Mucosa of stomach (tissue), 1 donor: ENCODE data around the gene MFRP.

Experiments
- H3K27me3 ChIP-seq: one replicate; pipeline ENCODE4 v1.7.0; 2013; ENCODE audit warnings: mild to moderate bottlenecking, low read length; ENCODE audit not compliant: control insufficient read depth, insufficient read depth
- H3K36me3 ChIP-seq: one replicate; pipeline ENCODE4 v1.7.0; 2013; ENCODE audit warnings: low read length; ENCODE audit not compliant: control insufficient read depth, insufficient read depth
- H3K4me1 ChIP-seq: one replicate; pipeline ENCODE4 v1.7.0; 2013; ENCODE audit warnings: mild to moderate bottlenecking, low read length; ENCODE audit not compliant: control insufficient read depth, insufficient read depth
- H3K4me3 ChIP-seq: one replicate; pipeline ENCODE4 v1.7.0; 2013; ENCODE audit warnings: low read length
- H3K9ac ChIP-seq: one replicate; pipeline ENCODE4 v1.7.0; 2013; ENCODE audit warnings: mild to moderate bottlenecking, low read length, moderate library complexity
- H3K9me3 ChIP-seq: one replicate; pipeline ENCODE4 v1.7.0; 2013; ENCODE audit warnings: mild to moderate bottlenecking, low read length, moderate library complexity; ENCODE audit not compliant: control insufficient read depth
- donor health status: Pancreatic carcinoma.

The MFRP gene

GRCh38 chr11:119316016-119316728, 30.3 kb downstream of the MFRP start:
- Histone ChIP-seq H3K36me3 (no peaks in the 10 kb centered on the region), H3K9ac (peak overlapping the region; percentile 61), H3K27me3 (peaks cover 63% of the 10 kb centered on the region)

DNA sequence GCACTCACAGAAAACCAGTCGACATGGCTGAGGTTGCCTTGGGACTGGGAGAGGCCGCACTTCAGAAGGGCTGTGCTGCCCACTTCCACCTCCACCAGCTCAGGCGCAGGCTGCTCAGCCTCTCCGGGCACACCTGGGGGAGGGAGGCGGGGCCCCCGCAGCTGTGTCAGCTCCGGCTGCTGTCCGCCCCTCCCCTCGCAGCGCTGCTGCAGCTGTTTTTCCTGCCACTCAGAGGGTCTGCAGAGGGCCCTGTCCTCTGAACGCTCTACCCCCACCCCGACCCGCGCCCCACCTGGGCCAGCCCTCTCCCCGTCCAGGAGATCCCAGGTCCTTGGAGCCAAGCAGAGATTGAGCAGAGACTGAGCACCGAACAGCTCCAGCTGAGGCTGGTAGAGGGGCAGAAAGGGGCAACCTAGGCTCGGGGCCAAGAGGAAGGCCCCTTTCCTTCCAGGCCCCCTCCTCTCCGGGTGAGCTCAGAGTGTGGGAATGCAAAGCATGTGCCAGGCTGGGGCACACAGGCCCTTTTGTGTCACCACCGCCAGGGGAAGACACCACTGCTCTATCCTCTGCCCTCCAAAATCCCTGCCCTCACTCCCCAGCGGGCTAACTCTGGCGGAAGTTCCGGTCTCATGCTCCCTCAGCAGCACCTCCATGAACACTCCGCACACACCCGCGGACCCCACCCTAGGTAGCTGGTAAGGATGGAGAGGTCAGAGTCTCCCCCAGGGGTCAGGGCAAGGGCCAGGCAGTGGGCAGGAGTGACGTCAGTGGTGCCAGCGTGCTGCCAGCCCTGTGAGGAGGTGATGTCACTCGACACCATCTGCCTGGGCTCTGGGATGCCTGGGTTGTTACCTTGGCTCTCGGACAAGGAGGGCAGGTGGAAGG, 31.1 kb downstream of the MFRP start:
- Histone ChIP-seq H3K4me1 (peaks cover 35% of the 10 kb centered on the region), H3K9ac (peak overlapping the region; percentile 61), H3K4me3 (no peak overlapping the region)

More at GRCh38 chr11:119316016-119316728, 30.3 kb downstream of the MFRP start:
- no peak overlapping the region for H3K4me3 ChIP-seq
- H3K4me1 ChIP-seq = peaks cover 41% of the 10 kb centered on the region
- H3K9me3 ChIP-seq = no peaks in the 10 kb centered on the region

DNA sequence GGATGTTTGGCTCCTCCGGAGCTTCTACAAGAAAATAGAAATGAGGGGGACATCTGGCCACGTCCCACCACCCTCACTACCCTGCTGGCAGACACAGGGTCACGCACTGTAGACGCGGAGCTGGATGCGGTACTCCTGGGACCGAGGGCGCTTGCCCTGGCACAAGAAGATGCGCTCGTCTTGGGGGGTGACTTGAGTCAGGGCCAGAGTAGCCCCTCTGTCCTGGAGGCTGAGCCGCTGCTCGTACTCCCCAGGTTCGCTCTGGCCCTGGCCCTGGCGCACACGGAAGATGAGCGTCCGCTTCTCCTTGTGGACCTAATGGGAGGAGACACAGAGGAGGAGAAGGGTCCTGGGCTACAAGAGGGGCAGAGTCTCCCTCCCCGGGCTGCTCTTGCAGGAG, 31.8 kb downstream of the MFRP start:
- Histone ChIP-seq H3K9me3 (no peaks in the 10 kb centered on the region), H3K27me3 (peaks cover 50% of the 10 kb centered on the region), H3K4me1 (peaks cover 29% of the 10 kb centered on the region), H3K9ac (no peak overlapping the region), H3K36me3 (no peaks in the 10 kb centered on the region), H3K4me3 (no peak overlapping the region)

More for the DNA sequence above, 31.1 kb downstream of the MFRP start:
- Histone ChIP-seq H3K27me3 (peaks cover 55% of the 10 kb centered on the region), H3K9me3 (no peaks in the 10 kb centered on the region), H3K36me3 (no peaks in the 10 kb centered on the region)

GRCh38 chr11:119310682-119311052, 35.8 kb downstream of the MFRP start:
- no peaks in the 10 kb centered on the region for H3K9me3 ChIP-seq
- H3K4me1 ChIP-seq = peaks cover 10% of the 10 kb centered on the region
- H3K4me3 ChIP-seq = no peak overlapping the region
- H3K9ac ChIP-seq = no peak overlapping the region
- no peaks in the 10 kb centered on the region for H3K36me3 ChIP-seq
- H3K27me3 ChIP-seq = peaks cover 18% of the 10 kb centered on the region

DNA sequence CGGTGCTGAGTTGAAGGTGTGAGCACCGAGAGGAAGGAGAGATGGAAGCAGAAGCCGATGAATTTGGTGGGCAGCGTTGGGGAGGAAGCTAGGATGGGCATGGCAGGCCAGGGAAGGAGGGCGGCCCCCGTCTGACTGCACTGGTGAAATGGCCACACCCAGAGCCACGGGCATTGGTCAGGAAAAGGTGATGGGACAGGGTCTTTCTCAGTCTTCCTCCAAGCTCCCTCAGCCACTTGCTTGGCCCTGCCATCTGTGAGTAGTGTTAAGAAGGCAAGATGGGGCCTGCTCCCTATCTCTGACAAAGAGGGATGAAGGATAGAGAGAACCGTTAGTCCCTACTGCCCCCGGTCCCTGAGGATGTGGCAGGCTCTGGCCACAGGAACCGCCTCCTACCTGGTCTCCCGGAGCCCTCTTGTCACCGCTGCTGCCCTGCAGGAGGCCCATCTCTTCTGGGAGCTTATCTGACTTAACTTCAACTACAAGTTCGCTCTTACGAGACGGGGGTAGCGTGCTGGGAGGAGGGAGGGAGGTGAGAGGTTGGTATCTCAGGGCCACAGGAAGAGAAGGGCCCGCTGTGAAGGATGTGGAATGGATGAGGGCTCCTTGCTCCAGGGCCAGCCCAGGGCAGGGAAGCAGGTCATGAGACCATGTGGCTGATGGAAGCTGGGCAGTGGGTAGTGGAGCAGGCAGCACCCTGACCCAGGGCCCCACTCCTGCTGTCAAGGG, 36.4 kb downstream of the MFRP start:
- Histone ChIP-seq H3K36me3 (no peaks in the 10 kb centered on the region), H3K27me3 (peaks cover 12% of the 10 kb centered on the region), H3K9me3 (no peaks in the 10 kb centered on the region), H3K4me3 (no peak overlapping the region), H3K9ac (no peak overlapping the region), H3K4me1 (peaks cover 4% of the 10 kb centered on the region)

- no peaks in the 10 kb centered on the region for H3K4me1 ChIP-seq
- H3K9ac ChIP-seq = no peak overlapping the region
- no peaks in the 10 kb centered on the region for H3K9me3 ChIP-seq
- H3K36me3 ChIP-seq = no peaks in the 10 kb centered on the region
- peaks cover 5% of the 10 kb centered on the region for H3K27me3 ChIP-seq
- H3K4me3 ChIP-seq = no peak overlapping the region
Observed at GRCh38 chr11:119309411-119309810, 37.1 kb downstream of the MFRP start.

- no peaks in the 10 kb centered on the region for H3K9me3 ChIP-seq
- H3K4me1 ChIP-seq = no peaks in the 10 kb centered on the region
- no peak overlapping the region for H3K9ac ChIP-seq
- no peaks in the 10 kb centered on the region for H3K36me3 ChIP-seq
- no peaks in the 10 kb centered on the region for H3K27me3 ChIP-seq
- no peak overlapping the region for H3K4me3 ChIP-seq
Observed at GRCh38 chr11:119307974-119308373, 38.5 kb downstream of the MFRP start.

GRCh38 chr11:119307219-119307618, 39.3 kb downstream of the MFRP start:
- no peaks in the 10 kb centered on the region for H3K36me3 ChIP-seq

GRCh38 chr11:119306373-119306890, 40.1 kb downstream of the MFRP start:
- no peaks in the 10 kb centered on the region for H3K36me3 ChIP-seq
- H3K9me3 ChIP-seq = no peaks in the 10 kb centered on the region
- H3K4me3 ChIP-seq = no peak overlapping the region
- no peak overlapping the region for H3K9ac ChIP-seq
- no peaks in the 10 kb centered on the region for H3K4me1 ChIP-seq
- H3K27me3 ChIP-seq = no peaks in the 10 kb centered on the region

More at GRCh38 chr11:119307219-119307618, 39.3 kb downstream of the MFRP start:
- Histone ChIP-seq H3K27me3 (no peaks in the 10 kb centered on the region), H3K9me3 (no peaks in the 10 kb centered on the region), H3K9ac (no peak overlapping the region), H3K4me1 (no peaks in the 10 kb centered on the region), H3K4me3 (no peak overlapping the region)

GRCh38 chr11:119305556-119306372, 40.7 kb downstream of the MFRP start:
- Histone ChIP-seq H3K4me3 (no peak overlapping the region), H3K36me3 (no peaks in the 10 kb centered on the region), H3K4me1 (no peaks in the 10 kb centered on the region)

GRCh38 chr11:119303227-119303718, 43.2 kb downstream of the MFRP start:
- H3K9ac ChIP-seq = no peak overlapping the region
- no peaks in the 10 kb centered on the region for H3K4me1 ChIP-seq
- peaks cover 11% of the 10 kb centered on the region for H3K36me3 ChIP-seq
- no peaks in the 10 kb centered on the region for H3K9me3 ChIP-seq
- no peaks in the 10 kb centered on the region for H3K27me3 ChIP-seq
- no peak overlapping the region for H3K4me3 ChIP-seq

More at GRCh38 chr11:119305556-119306372, 40.7 kb downstream of the MFRP start:
- no peaks in the 10 kb centered on the region for H3K9me3 ChIP-seq
- no peaks in the 10 kb centered on the region for H3K27me3 ChIP-seq
- H3K9ac ChIP-seq = no peak overlapping the region
